Liver (tissue), 9 donors: ENCODE data around the gene GIPC2. TPM values are rescaled to one million over a fixed set of nuclear protein-coding genes. Genes with fewer than 3 reads are reported as not detected.

Source experiments
- DNase-seq: peaks from one replicate; pipeline ENCODE4 v3.0.0-alpha.2; 2017; ENCODE audit warnings: low spot score
- H3K27ac ChIP-seq, 2 donors: one replicate each; pipeline ENCODE4 v1.7.0; 2013; ENCODE audit warnings: inconsistent platforms in 2 of 2, low read length in 2 of 2, control low read depth in 1 of 2, low read depth in 1 of 2, mild to moderate bottlenecking in 1 of 2
- H3K27me3 ChIP-seq, 4 donors: one replicate each; pipeline versions ENCODE4 v1.6.1 to v1.7.0; 2013; ENCODE audit warnings: low read length in 3 of 4, inconsistent platforms in 1 of 4, mild to moderate bottlenecking in 1 of 4, moderate library complexity in 1 of 4; ENCODE audit not compliant: control insufficient read depth in 4 of 4, insufficient read depth in 4 of 4
- H3K36me3 ChIP-seq, 4 donors: one replicate each; pipeline versions ENCODE4 v1.6.1 to v1.7.0; 2013; ENCODE audit warnings: low read length in 3 of 4, mild to moderate bottlenecking in 3 of 4, low read depth in 1 of 4, moderate library complexity in 1 of 4; ENCODE audit not compliant: control insufficient read depth in 4 of 4, insufficient read depth in 3 of 4
- H3K4me1 ChIP-seq, 4 donors: one replicate each; pipeline versions ENCODE4 v1.6.1 to v1.7.0; 2013; ENCODE audit warnings: low read length in 3 of 4, mild to moderate bottlenecking in 3 of 4, moderate library complexity in 1 of 4; ENCODE audit not compliant: control insufficient read depth in 4 of 4, insufficient read depth in 4 of 4
- H3K4me3 ChIP-seq, 3 donors: one replicate each; pipeline versions ENCODE4 v1.6.1 to v1.7.0; 2013; ENCODE audit warnings: low read length in 3 of 3, control low read depth in 1 of 3, low read depth in 1 of 3, mild to moderate bottlenecking in 1 of 3
- H3K9ac ChIP-seq, 2 donors: one replicate each; pipeline ENCODE4 v1.7.0; 2013; ENCODE audit warnings: low read length in 2 of 2, mild to moderate bottlenecking in 2 of 2, moderate library complexity in 2 of 2, control low read depth in 1 of 2, low read depth in 1 of 2
- H3K9me3 ChIP-seq, 4 donors: one replicate each; pipeline versions ENCODE4 v1.6.1 to v1.7.0; 2013; ENCODE audit warnings: low read length in 3 of 4; ENCODE audit not compliant: control insufficient read depth in 4 of 4
- CTCF ChIP-seq: fragments of 150-350 bp; IDR thresholded peaks from 2 replicates; pipeline ENCODE4 v1.5.1; 2017; ENCODE audit warnings: improper control_type of control experiment, low read depth, low read length; ENCODE audit not compliant: missing input control
- EGR1 ChIP-seq, 2 donors: IDR thresholded peaks; 2 replicates each; pipeline ENCODE4 v1.6.1; 2016 to 2018; ENCODE audit warnings: antibody characterized with exemption in 2 of 2, low read depth in 2 of 2
- HNF4A ChIP-seq, 2 donors: conservative IDR thresholded peaks; 2 replicates each; pipeline ENCODE4 v1.6.1; 2016; ENCODE audit warnings: antibody characterized with exemption in 2 of 2, mild to moderate bottlenecking in 2 of 2
- HNF4G ChIP-seq: IDR thresholded peaks from 2 replicates; pipeline ENCODE4 v1.6.1; 2016; ENCODE audit warnings: antibody characterized with exemption
- NR2F2 ChIP-seq: IDR thresholded peaks from 2 replicates; pipeline ENCODE4 v1.6.1; 2016; ENCODE audit warnings: antibody characterized with exemption
- REST ChIP-seq: IDR thresholded peaks from 2 replicates; pipeline ENCODE4 v1.6.1; 2016; ENCODE audit warnings: antibody characterized with exemption, mild to moderate bottlenecking
- RXRA ChIP-seq, 2 donors: IDR thresholded peaks; 2 replicates each; pipeline ENCODE4 v1.6.1; 2017 to 2018; ENCODE audit warnings: antibody characterized with exemption in 2 of 2, mild to moderate bottlenecking in 1 of 2
- SP1 ChIP-seq: IDR thresholded peaks from 2 replicates; pipeline ENCODE4 v1.6.1; 2018; ENCODE audit warnings: antibody characterized with exemption, mild to moderate bottlenecking
- WGBS: extraction: QIAGEN DNeasy Blood & Tissue Kit; methylation state at CpG from one replicate; pipeline ENCODE4 v1.1.7; 2013; 5-methylcytosine and 5-hydroxymethylcytosine counted together
- polyA plus RNA-seq, 2 donors: library from polyadenylated mRNA; stranded (reverse) in 1 of 2; unstranded in 1 of 2; fragments of 200-250 nt in 1 of 2; fragments of >200 nt in 1 of 2; fragmentation: Nextera tagmentation in 1 of 2; extraction: Ambion mirVana in 1 of 2; gene quantifications; one replicate each; pipeline versions ENCODE4 v1.2.1 to v1.2.3, GENCODE V29; 2013 to 2015
- total RNA-seq, 2 donors: library from RNA; depleted of rRNA; stranded (reverse); fragments of >200 nt; gene quantifications; one replicate each; pipeline ENCODE4 v1.2.3, GENCODE V29; 2014
- donor health status: healthy.
- donor health status: healthy.
- donor health status: healthy.
- donor health status: healthy.
- donor health status: healthy.

GIPC2 gene
- total and polyA plus RNA-seq, 4 donors = 3.7 to 10.9 (median 6.4) TPM

DNA sequence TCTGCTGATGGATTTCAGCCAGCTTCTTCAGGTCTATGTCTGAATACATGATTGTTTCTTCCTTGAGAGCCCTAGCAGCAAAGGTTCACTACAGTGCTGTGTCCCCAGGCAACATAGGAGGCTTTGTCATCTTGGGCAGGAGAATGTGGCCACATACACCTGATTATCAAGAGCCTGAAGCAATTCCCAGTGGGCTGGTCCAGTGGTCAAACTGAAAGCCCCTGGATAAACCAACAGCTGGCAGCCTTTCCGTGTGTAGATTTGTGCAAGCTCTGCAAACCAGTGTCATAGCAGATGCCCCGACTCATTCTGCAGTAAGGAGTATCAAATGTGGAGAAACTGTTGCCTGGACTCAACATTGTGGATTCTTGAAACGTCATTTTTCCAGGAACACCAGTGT, 2.3 kb upstream of the GIPC2 start:
- Histone ChIP-seq H3K27me3 (no peaks in the 10 kb centered on the region), H3K36me3 (no peaks in the 10 kb centered on the region), H3K27ac (no peak overlapping the region), H3K9ac (no peak overlapping the region), H3K4me3 (no peak overlapping the region), H3K4me1 (peaks cover 0 to 33% (median 19%) of the 10 kb centered on the region in 4 donors), H3K9me3 (no peaks in the 10 kb centered on the region)
- WGBS = 73% methylated on average over 3 of the region's 3 CpGs
- no peak for DNase-seq
- TF ChIP-seq EGR1 (IDR thresholded peaks at IDR 0.05; ENCODE audit: low read depth in 2 of 2) (no peak), NR2F2 (no peak)

DNA sequence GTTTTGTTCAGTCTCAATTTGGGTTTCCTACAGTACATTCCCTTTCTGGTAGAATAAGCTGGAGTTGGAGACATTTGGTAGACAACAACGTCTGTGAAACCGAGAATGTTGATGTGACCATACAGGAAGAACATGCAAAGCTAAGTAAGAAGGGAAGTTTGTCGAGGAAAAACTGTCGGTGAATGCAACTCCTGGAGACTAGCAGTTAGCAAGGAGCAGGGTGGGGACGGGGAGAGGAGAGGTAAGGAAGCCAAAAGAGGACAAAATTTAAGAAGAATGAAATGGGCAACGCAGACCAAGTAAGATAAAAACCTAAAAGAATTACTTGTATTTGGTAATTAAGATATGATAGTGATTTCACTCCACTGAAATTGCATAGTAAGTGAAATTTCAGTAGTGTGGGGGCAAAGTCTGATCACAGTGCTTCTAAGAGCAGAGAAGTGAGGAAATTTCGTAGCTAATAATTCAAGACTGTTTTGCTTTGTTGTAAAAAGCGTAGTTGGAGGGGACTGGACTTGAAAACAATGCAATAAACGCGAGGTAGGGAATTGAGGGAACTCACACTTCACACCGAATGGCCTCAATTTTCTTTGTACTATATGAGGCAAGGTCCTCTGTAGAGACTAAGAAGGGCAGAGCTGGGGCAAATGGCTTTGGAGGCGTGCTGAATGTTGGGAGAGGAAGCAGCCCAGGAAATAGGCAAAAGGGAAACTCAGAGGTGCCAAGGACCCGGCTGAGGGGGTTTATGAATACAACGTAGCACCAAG, 787 bp upstream of the GIPC2 start:
- peaks cover 2 to 33% (median 19%) of the 10 kb centered on the region in 4 donors for H3K4me1 ChIP-seq
- DNase-seq = no peak
- peak; percentile 63 for TF ChIP-seq HNF4G
- peak; percentile 78 for TF ChIP-seq SP1
- no peak for TF ChIP-seq EGR1 (IDR thresholded peaks at IDR 0.05; ENCODE audit: low read depth in 2 of 2)
- peak; percentile 67 to 83 for TF ChIP-seq HNF4A (conservative IDR thresholded peaks at IDR 0.05)
- no peak for TF ChIP-seq CTCF
- peak overlapping the region; percentile 89 to 95 for H3K27ac ChIP-seq
- H3K27me3 ChIP-seq = no peaks in the 10 kb centered on the region
- WGBS = 23% methylated on average over 14 of the region's 14 CpGs
- H3K4me3 ChIP-seq = peak overlapping the region; percentile 56 to 92 (median 88)
- H3K9ac ChIP-seq = peak overlapping the region; percentile 6 to 72
- H3K36me3 ChIP-seq = no peaks in the 10 kb centered on the region
- no peaks in the 10 kb centered on the region for H3K9me3 ChIP-seq

GRCh38 chr1:78045563-78045925, 222 bp upstream of the GIPC2 start:
- H3K27ac ChIP-seq = peak overlapping the region; percentile 89 to 95
- H3K9ac ChIP-seq = peak overlapping the region; percentile 6 to 72
- WGBS = 13% methylated on average over 19 of the region's 19 CpGs
- H3K36me3 ChIP-seq = no peaks in the 10 kb centered on the region
- no peak for DNase-seq
- TF ChIP-seq REST (no peak), RXRA (IDR thresholded peaks at IDR 0.05) (peak in 1 of 2 donors; percentile 22)
- H3K27me3 ChIP-seq = no peaks in the 10 kb centered on the region
- peak overlapping the region; percentile 56 to 92 (median 88) for H3K4me3 ChIP-seq
- H3K9me3 ChIP-seq = no peaks in the 10 kb centered on the region
- peaks cover 2 to 33% (median 19%) of the 10 kb centered on the region in 4 donors for H3K4me1 ChIP-seq
